Measurements from ENCODE around the gene ZNF229.
"Not testable (repeated sequence)": the region's sequence is repeated elsewhere in the genome, so short reads cannot be mapped to it uniquely, and the experiment has no call there.

The ZNF229 gene
- long read RNA-seq, full-length matches to known transcripts, result 5 of 13 reads
- long read RNA-seq, partial matches to known transcripts, result 0 of 13 reads
- long read RNA-seq, other reads (novel, unspliced or antisense), result 8 of 13 reads

DNA sequence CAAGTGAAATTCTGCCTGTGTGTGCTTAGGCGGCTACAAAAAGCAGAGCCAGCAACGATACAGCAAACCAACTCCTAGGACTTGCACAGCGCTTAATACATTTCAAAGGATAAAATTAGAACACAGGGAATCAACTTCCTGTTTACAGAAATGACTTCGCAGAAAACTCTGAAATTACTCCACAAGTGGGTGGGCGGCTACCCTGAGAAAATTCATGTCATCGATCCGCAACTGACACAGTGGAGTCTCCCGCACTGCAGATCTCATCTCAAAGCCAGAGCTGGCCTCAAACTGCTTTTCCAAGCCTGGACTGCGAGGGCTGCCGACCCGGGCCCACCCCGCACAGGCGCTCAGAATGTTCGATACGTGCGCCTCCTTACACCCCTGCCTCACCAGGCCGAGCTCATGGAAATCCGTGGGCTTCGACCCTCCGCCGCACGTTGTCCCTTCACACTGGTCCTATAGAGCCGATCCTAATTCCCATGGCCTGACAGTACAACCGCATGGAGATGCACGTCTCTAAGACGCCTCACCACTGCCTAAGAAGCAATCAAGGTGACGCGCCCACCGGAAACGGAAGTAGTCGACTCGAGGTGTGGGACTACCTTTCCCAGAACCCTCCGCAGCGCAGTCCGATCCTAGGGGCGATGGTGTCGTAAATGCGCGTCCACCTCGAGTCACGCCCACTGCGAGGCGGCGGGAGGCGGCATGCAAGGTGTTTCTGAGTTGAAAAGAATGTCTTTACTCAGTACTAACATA lies at the start of gene ZNF229:
Gene ZNF229, minus strand, starts transcription at position 557 of the 759 bp plus-strand sequence. CDS start 5,625 bp downstream, outside the sequence.
- Histone ChIP-seq H3K27ac (replicated peaks) (peak within 1 kb of the TSS; percentile 75), H3K4me3 (replicated peaks; ENCODE audit: insufficient read depth, low read length) (peak within 1 kb of the TSS; percentile 70), H3K27me3 (ENCODE audit: insufficient read depth, poor library complexity, severe bottlenecking) (no peaks in the 10 kb centered on the region)
- TF ChIP-seq POLR2AphosphoS5 (IDR thresholded peaks at IDR 0.05; ENCODE audit: low read depth), result peak; percentile 82
- TF ChIP-seq SPI1 (IDR thresholded peaks at IDR 0.05; ENCODE audit: borderline replicate concordance, low read depth), result no peak
- TF ChIP-seq GABPA (IDR thresholded peaks at IDR 0.05; ENCODE audit: low read depth), result peak; percentile 90
- TF ChIP-seq CTCF (IDR thresholded peaks at IDR 0.05; ENCODE audit: insufficient read depth, low read length), result no peak
- peak; percentile 98 for DNase-seq (ENCODE audit: low read depth in 1 of 2, low spot score in 1 of 2)

GRCh38 chr19:44496711-44497110 lies 48.4 kb upstream of the ZNF229 start:
- TF ChIP-seq POLR2AphosphoS5 (IDR thresholded peaks at IDR 0.05; ENCODE audit: low read depth) (no peak), SPI1 (IDR thresholded peaks at IDR 0.05; ENCODE audit: borderline replicate concordance, low read depth) (no peak), CTCF (IDR thresholded peaks at IDR 0.05; ENCODE audit: insufficient read depth, low read length) (no peak), GABPA (IDR thresholded peaks at IDR 0.05; ENCODE audit: low read depth) (no peak)
- TF ChIP-seq, protein P1, sequence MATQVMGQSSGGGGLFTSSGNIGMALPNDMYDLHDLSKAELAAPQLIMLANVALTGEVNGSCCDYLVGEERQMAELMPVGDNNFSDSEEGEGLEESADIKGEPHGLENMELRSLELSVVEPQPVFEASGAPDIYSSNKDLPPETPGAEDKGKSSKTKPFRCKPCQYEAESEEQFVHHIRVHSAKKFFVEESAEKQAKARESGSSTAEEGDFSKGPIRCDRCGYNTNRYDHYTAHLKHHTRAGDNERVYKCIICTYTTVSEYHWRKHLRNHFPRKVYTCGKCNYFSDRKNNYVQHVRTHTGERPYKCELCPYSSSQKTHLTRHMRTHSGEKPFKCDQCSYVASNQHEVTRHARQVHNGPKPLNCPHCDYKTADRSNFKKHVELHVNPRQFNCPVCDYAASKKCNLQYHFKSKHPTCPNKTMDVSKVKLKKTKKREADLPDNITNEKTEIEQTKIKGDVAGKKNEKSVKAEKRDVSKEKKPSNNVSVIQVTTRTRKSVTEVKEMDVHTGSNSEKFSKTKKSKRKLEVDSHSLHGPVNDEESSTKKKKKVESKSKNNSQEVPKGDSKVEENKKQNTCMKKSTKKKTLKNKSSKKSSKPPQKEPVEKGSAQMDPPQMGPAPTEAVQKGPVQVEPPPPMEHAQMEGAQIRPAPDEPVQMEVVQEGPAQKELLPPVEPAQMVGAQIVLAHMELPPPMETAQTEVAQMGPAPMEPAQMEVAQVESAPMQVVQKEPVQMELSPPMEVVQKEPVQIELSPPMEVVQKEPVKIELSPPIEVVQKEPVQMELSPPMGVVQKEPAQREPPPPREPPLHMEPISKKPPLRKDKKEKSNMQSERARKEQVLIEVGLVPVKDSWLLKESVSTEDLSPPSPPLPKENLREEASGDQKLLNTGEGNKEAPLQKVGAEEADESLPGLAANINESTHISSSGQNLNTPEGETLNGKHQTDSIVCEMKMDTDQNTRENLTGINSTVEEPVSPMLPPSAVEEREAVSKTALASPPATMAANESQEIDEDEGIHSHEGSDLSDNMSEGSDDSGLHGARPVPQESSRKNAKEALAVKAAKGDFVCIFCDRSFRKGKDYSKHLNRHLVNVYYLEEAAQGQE (IDR thresholded peaks at IDR 0.05; ENCODE audit: insufficient replicate concordance, low read depth), result no peak
- DNase-seq (ENCODE audit: low read depth in 1 of 2, low spot score in 1 of 2), result no peak
- Histone ChIP-seq H3K27ac (replicated peaks) (no peak overlapping the region), H3K4me3 (replicated peaks; ENCODE audit: insufficient read depth, low read length) (no peak overlapping the region), H3K27me3 (ENCODE audit: insufficient read depth, poor library complexity, severe bottlenecking) (no peaks in the 10 kb centered on the region)

DNA sequence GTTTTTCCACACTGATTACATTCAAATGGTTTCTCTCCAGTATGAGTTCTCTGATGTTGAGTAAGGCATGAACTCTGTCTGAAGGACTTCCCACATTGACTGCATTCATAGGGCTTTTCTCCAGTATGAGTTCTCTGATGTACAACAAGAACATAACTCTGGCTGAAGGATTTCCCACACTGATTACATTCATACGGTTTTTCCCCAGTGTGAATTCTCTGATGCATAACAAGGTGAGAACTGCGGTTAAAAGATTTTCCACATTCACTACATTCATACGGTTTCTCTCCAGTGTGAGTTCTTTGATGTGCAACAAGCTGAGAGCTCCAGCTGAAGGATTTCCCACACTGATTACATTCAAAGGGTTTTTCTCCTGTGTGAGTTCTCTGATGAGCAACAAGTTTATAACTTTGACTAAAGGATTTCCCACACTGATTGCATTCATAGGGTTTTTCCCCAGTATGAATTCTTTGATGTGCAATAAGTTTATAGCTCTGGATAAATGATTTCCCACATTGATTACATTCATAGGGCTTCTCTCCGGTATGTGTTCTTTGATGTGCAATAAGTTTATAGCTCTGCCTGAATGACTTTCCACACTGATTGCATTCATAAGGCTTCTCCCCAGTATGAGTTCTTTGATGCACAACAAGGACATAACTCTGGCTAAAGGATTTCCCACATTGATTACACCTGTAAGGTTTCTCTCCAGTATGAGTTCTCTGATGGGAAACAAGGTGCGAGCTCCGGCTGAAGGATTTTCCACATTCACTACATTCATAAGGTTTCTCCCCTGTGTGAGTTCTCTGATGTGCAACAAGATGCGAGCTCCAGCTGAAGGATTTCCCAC lies 28.5 kb upstream of the ZNF229 start:
- H3K27ac ChIP-seq (replicated peaks), result no peak overlapping the region
- TF ChIP-seq, protein P1 (IDR thresholded peaks at IDR 0.05; ENCODE audit: insufficient replicate concordance, low read depth), result no peak
- TF ChIP-seq POLR2AphosphoS5 (IDR thresholded peaks at IDR 0.05; ENCODE audit: low read depth) (0 out of 2 replicates have a peak, but pooled peaks have one; percentile 38), GABPA (IDR thresholded peaks at IDR 0.05; ENCODE audit: low read depth) (no peak)
- no peak overlapping the region for H3K4me3 ChIP-seq (replicated peaks; ENCODE audit: insufficient read depth, low read length)
- no peaks in the 10 kb centered on the region for H3K27me3 ChIP-seq (ENCODE audit: insufficient read depth, poor library complexity, severe bottlenecking)
- no peak for DNase-seq (ENCODE audit: low read depth in 1 of 2, low spot score in 1 of 2)

DNA sequence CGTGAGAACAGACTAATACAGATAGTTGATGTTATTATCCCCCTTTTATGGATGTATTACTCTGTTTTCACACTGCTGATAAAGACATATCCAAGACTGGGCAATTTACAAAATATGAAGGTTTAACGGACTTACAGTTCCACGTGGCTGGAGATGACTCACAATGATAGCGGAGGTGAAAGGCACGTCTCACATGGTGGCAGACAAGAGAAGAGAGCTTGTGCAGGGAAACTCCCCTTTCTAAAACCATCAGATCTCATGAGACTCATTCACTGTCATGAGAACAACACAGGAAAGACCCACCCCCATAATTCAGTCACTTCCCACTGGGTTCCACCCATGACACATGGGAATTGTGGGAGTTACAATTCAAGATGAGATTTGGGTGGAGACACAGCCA lies 20.5 kb upstream of the ZNF229 start:
- not testable (repeated sequence) for H3K27ac ChIP-seq (replicated peaks); H3K4me3 ChIP-seq (replicated peaks; ENCODE audit: insufficient read depth, low read length); DNase-seq (ENCODE audit: low read depth in 1 of 2, low spot score in 1 of 2); H3K27me3 ChIP-seq (ENCODE audit: insufficient read depth, poor library complexity, severe bottlenecking)

- H3K27ac ChIP-seq (replicated peaks); H3K27me3 ChIP-seq (ENCODE audit: insufficient read depth, poor library complexity, severe bottlenecking); DNase-seq (ENCODE audit: low read depth in 1 of 2, low spot score in 1 of 2); H3K4me3 ChIP-seq (replicated peaks; ENCODE audit: insufficient read depth, low read length): not testable (repeated sequence)
Measured at GRCh38 chr19:44462600-44463286, 14.5 kb upstream of the ZNF229 start.

DNA sequence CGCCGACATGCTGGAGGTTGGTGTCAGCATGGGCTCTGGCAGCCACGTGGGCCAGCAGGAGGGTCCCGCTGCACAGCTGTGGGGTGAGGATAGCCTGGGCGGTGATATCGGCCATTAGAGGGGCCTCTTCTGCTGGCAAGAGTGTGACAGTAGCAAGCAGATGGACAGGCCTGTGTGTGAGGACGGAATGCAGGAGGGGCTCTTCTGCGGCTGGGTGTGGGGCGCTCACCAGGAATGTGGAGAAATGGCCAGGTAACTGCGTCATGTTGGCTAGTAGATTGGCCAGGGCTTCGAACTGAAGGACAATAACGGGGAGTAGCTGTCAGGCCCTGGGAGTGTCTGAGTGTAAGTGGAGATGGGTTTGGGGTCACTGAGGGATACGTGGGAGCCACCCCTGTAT lies 7.7 kb upstream of the ZNF229 start:
- not testable (repeated sequence) for H3K4me3 ChIP-seq (replicated peaks; ENCODE audit: insufficient read depth, low read length); H3K27ac ChIP-seq (replicated peaks); H3K27me3 ChIP-seq (ENCODE audit: insufficient read depth, poor library complexity, severe bottlenecking); DNase-seq (ENCODE audit: low read depth in 1 of 2, low spot score in 1 of 2)
